ENCODE results near the gene MTA1.

Gene MTA1

DNA sequence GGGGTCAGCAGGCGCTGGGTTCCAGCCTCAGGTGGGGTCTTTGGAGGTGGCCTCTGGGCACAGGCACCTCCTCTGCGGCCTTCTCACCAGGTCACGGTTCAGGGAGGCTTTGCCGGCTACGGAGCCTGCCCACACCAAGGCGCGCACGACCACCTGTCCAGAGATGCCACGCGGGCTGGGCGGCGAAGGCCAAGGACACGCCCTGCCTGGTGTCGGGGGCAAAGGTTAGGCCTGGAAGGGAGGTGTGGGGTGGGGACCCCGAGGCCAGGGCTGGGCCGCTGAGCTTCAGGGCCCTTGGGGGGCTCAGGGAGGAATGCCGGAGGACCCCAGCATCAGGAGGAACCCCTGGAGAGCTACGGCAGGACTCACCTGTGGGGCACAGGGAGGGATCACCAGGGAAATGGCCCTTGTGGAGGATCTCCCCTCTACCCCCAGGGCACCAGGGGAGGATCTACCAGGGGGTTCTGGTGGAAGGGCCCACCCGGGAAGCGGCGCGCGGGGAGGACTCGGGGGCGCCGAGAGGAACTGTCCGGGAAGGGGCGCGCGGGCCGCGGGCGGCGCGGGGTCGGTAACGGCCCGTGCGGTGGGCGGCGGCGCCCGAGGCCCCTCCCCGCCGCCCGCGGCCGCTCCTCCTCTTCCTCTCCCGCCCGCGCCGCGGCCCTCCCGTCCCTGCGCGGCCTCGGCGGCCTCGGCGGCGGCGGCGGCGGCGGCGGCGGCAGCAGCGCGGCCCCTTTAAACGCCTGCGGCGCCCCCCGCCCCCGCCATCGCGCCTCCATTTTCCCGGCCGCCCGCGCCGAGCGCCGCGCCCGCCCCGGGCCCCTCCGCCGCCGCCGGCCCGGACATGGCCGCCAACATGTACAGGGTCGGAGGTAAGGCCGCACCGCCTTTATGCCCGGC, at the start of gene MTA1:
TSS of gene MTA1 (plus strand) at position 633 of the 897 bp plus-strand sequence. CDS start at position 842, 209 bp downstream.
- no peak for DNase-seq (ENCODE audit: low read depth in 2 of 2)

DNA sequence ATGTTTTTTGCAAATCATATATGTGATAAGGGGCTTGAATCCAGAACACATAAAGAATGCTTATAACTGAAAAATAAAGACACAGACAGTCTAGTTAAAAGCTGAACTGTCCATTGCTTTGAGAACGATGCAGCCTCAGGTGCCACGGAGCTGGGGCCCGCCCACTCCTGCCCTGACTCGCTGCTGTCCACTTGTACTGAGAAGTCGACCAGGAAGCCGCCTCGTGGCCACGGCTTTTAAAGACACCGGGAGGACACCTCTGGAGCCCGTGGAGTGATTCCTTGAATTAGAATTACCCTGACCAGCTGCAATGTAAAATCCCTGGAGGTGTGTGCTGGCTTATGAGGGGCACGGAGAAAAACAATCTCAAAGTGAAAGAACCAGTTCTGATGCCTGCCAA, 45.2 kb upstream of the MTA1 start:
- DNase-seq (ENCODE audit: low read depth in 2 of 2) = no peak

DNA sequence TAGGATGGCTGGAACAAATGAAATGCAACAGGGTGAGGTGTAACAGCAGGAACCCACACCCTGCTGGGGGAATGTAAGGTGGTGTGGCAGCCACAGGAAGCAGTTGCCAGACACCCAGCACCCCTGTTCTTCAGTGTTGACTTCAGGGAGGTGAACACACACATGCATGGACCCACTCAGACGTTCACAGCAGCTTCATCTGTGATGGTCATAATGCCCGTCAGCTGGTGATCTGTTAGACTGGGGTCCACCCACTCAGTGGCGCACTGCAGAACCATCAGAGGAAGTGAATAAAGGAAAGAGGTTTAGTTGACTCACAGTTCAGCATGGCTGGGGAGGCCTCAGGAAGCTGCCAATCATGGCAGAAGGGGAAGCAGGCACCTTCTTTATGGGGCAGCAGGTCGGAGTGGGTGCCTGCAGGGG, 44.0 kb upstream of the MTA1 start:
- DNase-seq (ENCODE audit: low read depth in 2 of 2) = no peak

DNA sequence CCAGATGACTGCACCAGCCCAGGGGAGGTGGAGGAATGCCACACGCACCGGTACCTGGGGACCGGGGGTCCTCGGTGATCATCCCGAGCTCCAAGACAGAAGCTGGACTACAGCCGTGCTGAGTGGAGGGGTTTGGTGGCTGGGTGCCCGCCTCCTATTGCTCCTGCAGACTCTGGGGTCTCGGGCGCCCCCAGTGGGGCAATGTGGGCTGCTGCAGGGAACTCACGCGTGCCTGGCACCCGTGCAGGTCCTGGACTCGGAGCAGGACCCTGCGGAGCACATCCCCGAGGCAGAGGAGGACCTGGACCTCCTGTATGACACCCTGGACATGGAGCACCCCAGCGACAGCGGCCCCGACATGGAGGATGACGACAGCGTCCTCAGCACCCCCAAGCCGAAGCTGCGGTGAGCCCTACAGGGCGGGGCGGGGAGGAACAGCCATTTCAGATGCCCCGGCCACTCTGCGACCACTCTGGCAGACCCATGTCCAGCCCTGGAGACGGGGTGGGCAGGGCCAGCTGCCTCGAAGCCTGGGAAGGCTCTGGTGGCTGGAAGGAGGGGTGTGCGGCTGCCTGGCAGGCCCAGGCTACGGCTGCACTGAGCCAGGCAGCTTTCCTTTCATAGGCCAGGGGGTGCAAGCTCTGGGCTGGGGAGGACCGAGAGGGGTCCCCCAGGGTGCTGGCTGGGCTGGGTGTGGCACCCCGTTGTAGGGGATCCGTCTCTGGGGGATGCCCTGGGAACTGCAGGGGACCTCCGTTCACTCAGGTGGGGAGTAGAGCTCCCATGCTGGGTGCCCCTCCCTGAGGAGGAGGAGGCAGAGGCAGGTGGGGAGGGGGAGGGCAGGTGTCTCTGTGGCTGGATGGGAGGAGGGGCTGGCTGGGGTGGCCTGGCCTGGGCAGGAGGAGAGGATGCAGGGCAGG, 42.8 kb upstream of the MTA1 start:
- DNase-seq (ENCODE audit: low read depth in 2 of 2) = no peak

DNA sequence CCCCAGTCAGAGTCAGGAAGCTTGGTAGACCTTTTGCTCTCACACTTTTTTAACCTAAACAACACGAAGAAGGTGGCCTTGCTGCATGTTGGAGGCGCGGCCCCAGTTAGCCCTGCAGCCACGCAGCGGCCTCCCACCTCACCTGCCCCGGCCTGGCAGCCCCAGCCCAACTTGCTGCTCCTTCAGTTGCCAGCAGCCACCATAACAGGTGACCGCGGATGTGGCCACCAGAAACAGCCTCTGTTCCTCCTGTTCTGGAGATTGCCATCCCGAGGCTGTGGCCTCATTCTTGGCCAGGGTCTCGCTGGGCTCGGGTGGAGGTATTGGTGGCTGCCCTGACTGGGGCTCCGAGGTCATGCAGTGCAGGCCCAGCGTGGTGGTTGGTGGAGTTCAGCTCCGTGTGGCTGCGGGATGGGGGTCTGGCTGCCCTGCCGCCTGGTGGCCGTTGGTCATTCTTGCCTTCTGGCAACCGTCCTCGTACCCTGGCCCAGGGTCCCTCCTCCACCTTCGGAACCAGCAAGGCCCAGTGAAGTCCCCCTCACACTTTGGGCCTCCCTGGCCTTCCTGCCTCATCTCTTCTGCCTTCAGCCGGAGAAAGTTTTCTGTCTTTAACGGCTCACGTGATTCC, 42.0 kb upstream of the MTA1 start:
- no peak for DNase-seq (ENCODE audit: low read depth in 2 of 2)

DNA sequence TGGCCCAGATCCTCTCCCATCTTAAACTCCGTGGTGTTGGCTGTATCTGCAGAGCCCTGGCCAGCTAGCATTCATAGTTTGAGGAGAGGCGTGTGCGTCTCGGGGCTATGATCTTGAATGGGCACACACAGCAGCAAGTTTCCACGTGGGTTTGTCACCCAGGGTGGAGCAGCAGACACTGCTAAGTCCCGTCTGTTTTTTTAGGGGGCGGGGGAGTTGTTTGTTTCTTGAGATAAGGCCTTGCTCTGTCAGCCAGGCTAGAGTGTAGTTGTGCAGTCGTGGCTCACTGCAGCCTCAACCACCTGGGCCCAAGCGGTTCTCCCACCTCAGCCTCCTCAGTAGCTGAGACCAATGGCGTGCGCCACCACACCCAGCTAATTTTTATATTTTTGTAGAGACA, 41.4 kb upstream of the MTA1 start:
- DNase-seq (ENCODE audit: low read depth in 2 of 2) = no peak

DNA sequence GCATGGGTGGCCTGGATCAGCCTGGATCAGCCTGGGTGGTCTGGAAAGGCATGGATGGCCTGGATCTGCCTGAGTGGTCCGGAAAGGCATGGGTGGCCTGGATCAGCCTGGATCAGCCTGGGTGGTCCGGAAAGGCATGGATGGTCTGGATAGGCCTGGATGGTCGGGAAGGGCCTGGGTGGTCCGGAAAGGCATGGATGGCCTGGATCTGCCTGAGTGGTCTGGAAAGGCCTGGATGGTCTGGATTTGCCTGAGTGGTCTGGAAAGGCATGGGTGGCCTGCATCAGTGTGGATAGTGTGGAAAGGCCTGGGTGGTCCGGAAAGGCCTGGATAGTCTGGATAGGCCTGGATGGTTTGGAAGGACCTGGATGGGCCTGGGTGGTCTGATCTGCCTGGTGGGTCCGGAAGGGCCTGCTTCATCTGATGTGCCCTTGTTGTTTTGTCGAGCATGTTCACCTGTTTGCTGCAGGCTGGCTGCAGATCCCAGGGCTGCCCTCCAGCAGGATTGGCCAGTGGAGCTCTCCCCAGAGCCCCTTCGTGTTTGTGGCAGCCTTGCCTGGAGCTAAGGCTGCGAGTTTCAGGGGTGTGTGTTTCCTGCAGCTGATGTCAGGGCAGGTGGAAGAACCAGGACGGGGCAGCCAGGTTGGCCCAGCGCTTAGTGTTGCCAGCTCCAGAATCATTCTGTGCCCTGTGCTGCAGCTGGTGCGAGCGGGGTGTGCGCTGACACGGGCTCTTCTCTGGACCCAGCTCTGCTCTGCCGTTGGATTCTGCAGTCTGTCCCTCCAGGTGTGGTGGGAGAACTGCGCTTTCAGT, 40.5 kb upstream of the MTA1 start:
- no peak for DNase-seq (ENCODE audit: low read depth in 2 of 2)

DNA sequence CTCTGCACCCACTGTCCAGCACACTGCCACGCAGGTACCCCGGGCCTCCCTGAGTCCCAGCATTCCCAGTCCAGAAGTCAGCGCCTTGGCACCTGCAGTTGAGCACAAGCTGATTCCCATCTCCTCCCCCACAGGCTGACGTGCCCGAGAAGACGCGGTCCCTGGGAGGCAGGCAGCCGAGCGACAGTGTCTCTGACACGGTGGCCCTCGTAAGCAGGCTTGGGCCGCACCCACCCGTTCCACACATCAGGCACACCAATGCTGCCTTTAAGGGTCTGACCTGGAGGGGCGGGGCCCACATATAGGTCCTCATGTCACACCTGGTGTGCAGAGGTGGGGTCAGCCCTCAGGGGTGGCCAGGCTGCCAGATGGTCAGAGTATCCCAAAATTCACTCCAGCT, 39.7 kb upstream of the MTA1 start:
- DNase-seq (ENCODE audit: low read depth in 2 of 2) = no peak

DNA sequence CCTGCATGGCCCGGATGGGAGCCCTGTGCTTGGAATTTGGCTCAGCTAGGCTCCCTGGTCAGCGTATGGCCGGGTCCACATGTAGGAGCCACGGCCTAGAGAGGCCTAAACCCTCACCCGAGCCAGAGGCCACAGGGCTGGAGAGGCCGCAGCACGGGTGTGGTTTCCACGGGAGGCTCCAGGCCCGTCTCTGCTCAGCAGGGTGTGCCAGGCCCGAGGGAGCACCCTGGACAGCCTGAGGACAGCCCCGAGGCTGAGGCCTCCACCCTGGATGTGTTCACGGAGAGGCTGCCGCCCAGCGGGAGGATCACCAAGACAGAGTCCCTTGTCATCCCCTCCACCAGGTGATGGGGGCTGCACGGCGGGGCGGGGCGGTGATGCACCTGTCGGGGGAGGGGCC, 38.9 kb upstream of the MTA1 start:
- DNase-seq (ENCODE audit: low read depth in 2 of 2) = no peak

DNA sequence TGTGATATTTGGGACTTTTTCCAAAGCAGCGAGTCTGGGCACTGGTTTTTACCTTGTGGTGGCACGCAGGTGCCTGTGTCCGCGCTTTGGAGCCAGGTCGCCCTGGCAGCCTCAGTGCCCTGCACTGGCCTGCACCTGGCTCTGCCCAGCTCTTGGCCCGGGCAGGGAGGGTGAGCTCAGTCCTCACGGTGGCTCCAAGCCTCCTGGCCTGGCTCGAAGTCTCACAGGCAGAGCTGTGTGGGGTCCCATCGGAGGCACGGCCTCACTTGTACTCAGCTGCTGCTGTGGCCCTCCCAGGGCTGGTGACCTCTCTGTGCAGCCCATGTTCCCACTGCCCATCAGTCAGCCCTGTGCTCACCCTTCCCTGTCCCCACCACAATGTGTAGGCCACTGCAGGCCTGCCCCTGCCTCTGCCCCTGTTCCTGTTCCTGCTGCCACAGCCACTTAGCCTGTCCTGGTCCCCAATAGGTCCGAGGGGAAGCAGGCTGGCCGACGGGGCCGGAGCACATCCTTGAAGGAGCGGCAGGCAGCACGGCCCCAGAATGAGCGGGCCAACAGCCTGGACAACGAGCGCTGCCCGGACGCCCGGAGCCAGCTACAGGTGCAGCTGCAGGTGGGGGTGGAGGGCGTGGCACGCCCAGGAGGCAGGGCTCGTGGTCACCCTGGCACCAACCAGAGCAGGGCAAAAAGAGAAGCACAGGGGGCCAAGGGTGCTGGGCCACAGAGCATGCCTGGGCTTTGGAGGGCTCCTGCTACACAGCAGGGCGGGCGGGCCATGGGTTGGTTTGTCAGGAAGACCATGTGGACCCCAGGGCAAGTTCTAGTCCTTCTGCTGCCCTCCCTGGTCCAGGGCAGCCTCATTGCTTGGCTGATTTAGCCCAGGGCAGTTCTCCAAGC, 37.9 kb upstream of the MTA1 start:
- no peak for DNase-seq (ENCODE audit: low read depth in 2 of 2)

DNA sequence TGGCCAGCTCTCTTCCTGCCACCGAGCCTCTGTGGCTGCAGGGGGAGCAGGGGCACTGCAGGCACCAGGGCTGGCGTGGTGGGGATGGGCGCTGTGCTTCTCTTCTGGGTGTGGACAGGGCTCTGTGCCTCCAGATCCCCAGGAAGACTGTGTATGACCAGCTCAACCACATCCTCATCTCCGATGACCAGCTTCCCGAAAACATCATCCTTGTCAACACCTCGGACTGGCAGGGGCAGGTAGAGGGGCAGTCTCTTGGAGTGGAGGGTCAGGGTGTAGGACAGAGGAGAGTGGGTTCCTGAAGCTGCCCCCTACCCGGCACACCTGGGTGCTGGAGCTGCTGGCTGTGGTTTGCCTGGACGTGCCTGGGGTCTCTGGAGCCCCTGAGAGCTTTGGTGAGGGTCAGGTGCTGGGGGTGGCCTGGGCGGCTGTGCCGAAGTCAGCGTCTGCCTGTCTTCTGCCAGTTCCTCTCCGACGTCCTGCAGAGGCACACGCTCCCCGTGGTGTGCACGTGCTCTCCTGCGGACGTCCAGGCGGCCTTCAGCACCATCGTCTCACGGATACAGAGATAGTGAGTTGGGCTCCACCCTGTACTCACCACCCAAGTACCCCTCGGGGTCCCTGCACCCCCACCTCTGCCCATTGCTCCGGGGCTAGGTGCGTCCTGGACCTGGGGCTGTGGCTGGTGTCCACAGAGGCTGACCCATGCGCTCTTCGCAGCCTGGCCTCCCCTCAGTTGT, 37.1 kb upstream of the MTA1 start:
- no peak for DNase-seq (ENCODE audit: low read depth in 2 of 2)

DNA sequence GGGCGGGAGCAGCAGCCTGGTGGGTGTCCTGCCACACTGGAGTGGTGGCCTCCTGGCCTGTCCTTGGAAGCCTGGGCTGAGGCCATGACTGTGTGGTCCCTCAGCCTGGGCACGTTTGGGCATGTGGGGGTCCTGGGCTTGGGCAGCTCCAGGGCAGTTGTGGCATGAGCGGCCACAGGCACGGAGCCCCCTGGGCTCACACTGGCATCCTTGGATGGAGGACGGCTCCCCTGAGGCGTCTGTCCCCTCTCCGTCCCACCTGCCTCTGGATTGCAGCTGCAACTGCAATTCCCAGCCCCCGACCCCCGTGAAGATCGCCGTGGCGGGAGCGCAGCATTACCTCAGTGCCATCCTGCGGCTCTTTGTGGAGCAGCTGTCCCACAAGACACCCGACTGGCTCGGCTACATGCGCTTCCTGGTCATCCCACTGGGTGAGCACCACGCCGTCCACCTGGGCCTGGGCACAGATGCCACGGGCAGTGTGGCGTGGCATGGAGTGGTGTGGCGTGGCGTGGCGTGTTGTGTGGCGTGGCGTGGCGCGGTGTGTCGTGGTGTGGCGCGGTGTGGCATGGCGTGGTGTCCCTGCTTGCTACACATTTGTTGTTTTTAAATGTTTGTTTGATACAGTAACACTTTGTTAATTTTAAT, 36.4 kb upstream of the MTA1 start:
- no peak for DNase-seq (ENCODE audit: low read depth in 2 of 2)

DNA sequence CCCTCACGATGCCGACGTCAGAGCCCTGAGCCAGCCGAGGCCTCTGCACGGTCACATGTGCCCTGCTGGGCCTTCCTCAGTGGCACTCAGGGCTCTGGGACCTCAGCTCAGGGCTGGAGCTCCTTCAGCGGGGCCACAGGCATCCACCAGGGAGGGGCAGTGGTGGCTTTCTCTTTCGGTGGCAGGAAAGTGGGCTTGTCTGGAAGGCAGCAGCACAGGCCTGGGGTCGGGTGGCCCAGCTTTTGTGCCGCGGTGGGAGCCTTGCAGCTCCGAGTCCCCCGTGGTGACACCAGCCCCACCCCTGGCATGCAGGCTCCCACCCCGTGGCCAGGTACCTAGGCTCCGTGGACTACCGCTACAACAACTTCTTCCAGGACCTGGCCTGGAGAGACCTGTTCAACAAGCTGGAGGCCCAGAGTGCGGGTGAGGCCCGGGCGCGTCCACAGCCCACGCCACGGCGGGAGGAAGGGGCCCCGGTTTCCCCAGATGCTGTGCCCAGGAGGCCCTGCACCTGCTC, 35.5 kb upstream of the MTA1 start:
- DNase-seq (ENCODE audit: low read depth in 2 of 2) = no peak

DNA sequence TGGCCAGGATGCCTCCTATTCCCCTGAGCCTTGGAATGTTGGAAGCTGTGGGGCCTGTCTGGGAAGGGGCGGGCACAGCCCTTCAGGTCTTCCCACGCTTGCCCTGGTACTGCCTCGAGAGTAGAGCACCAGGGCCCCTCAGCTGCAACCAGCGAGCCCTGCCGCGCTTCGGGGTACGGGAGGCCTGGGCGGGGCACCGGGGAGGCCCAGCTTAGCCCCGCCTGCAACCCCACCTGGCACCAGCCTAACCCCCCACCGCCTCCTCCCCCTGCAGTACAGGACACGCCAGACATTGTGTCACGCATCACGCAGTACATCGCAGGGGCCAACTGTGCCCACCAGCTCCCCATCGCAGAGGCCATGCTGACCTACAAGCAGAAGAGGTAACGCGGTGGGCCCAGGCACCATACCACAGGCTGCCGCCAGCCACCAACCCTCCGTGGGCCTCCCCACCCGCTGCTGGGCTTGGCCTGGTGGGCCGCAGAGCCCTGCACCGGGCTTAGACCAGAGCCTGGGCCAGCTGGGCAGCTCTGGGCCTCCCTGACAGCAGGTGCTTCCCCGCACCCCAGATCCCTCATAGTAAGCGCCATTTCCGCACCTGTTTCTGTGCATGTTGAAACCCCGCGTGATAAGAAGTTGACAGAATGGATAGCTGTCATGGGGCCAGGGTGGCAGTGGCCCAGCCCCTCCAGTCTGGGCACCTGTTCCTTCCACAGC, 34.9 kb upstream of the MTA1 start:
- DNase-seq (ENCODE audit: low read depth in 2 of 2) = no peak

DNA sequence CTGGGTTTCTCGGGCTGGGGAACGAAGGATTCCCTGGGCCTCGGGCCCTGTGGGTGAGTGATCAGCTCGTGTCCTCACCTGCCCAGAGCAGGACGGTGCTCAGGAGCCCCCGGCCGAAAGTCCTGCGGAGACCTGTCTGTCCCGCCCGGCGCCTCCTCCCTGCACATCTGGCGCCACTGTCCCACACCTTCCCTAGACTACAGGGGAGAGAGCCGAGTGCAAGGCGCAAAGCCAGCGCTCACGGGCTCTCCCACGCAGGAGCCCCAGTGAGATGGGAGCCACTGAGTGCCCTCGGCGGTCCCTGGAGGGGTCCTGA, 34.3 kb upstream of the MTA1 start:
- no peak for DNase-seq (ENCODE audit: low read depth in 2 of 2)

DNA sequence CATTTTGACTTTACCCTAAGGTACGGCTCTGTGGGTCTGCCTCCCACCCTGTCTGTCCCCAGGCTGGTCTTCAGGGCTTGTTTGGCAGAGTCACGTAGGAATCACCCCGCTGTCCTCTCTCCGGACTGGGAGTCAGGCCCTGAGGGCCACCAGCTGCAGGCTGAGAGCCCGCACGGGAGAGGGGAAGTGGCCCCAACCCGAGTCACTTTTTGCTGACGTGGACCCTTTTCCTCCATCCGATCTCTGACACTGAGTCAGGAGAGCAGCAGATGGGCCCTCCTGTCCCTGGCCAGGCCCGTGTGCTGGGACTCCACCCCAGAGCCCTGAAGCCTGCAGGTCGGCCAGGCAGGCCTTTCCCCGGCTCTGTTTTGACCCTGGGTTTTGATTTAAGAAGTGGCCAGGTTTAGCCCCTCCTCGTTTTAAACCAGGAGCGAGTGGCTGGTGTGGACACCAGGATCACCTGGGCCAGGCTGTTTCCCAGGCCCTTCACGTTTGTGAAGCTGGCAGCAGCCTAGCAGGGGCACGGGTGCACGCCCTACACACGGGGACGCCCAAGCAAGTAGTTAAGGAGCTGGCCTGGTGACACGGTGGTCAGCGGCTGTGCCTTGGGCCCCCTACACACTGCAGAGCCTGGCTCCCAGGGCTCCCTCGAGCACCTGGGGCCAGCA, 33.8 kb upstream of the MTA1 start:
- DNase-seq (ENCODE audit: low read depth in 2 of 2) = no peak

DNA sequence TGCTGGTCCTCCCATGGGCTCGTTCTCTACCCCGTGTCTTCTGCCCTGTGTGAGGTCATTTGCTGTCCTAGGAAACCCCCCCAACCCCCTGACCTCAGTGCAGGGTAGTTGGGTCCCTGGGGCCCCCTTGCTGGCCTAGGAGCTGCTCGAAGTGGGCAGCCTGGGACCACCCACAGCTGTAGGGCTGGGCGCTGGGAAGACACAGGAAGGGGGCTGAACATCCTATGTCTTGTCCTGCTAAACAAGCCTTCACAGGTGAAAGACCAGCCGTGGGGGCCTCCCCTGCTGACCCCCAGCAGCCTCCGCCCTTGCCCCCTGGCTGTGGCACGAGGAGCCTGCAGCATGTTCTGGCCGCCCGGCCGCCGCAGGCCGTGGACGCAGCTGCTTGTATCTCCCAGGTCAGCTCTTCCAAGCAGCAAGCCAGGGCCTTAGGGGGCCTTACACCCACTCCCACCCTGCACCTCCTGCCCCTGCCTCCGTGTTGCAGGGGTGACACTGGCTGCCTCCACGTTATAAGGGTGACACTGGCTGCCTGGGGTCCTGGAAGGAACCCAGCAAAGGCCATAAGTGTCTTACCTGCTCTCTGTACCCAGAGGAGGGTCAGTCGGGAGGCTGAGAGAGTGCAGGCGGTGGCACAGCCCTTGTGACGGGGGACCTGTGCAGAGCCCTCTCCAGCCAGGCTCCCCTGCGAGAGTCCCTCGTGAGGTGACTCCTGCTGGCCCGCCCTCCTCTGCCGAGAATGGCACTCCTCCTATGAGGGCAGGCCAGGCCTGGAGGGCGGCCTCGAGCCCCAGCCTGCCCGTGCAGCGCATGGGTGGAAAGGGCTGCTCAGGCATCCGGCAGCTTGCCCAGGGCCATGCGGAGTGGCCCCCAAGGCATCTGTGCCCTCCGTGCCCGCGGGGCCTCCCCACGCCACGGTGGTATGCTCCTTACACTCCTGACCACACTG, 32.8 kb upstream of the MTA1 start:
- no peak for DNase-seq (ENCODE audit: low read depth in 2 of 2)

Data from fibroblast of skin of left quadriceps (primary cell).